A673 (cell line): ENCODE measurements around the gene SLITRK3.

Source experiments
- CTCF ChIP-seq: fragments of 300-800, 200-600 bp; sonication (generic); conservative IDR thresholded peaks from 2 replicates; pipeline ENCODE4 v1.5.1; 2017; ENCODE audit warnings: low read depth, mild to moderate bottlenecking, antibody characterized with exemption, low read length, moderate library complexity, mixed read lengths
- EZH2 ChIP-seq: fragments of 200-600 bp; sonication (generic); IDR thresholded peaks from 2 replicates; pipeline ENCODE4 v1.6.1; 2017; ENCODE audit warnings: borderline replicate concordance, low read depth, mild to moderate bottlenecking, mixed read lengths, antibody characterized with exemption, low read length; ENCODE audit not compliant: poor library complexity, severe bottlenecking

GRCh38 chr3:165192610-165193192 is 3.5 kb downstream of the SLITRK3 start:
- TF ChIP-seq EZH2: no peak
- no peak for TF ChIP-seq CTCF
